ENCODE measurements around the gene SCYGR6.

SCYGR6 gene

GRCh38 chr2:227761740-227762476 lies 37.4 kb upstream of the SCYGR6 start (continued):
- TF ChIP-seq AEBP2 (tag by site-specific recombination; IDR thresholded peaks at IDR 0.05; ENCODE audit: borderline replicate concordance) (no peak), ZNF585B (tag by site-specific recombination; IDR thresholded peaks at IDR 0.05) (no peak), ZBTB48 (tag by site-specific recombination; IDR thresholded peaks at IDR 0.05) (no peak), ZNF274 (IDR thresholded peaks at IDR 0.05; ENCODE audit: low read length) (no peak), ZNF274 (tag by site-specific recombination; IDR thresholded peaks at IDR 0.05; ENCODE audit: borderline replicate concordance) (no peak), ZNF645 (tag by site-specific recombination; IDR thresholded peaks at IDR 0.05) (no peak)

GRCh38 chr2:227759411-227760118 lies 35.0 kb upstream of the SCYGR6 start:
- 0 out of 2 replicates have a peak, but pooled peaks cover 2% of the 10 kb centered on the region for H3K4me1 ChIP-seq (ENCODE audit: control insufficient read depth, insufficient read depth, low read length)
- H3K4me3 ChIP-seq (ENCODE audit: low read depth, low read length), result no peak overlapping the region
- H3K9me3 ChIP-seq (ENCODE audit: control insufficient read depth, insufficient read depth, low read depth, low read length), result no peaks in the 10 kb centered on the region
- H3K36me3 ChIP-seq (ENCODE audit: control insufficient read depth in 2 of 2, insufficient read depth in 1 of 2, low read length in 2 of 2), result no peaks in the 10 kb centered on the region
- ChIA-PET POLR2A (no interaction called here), CTCF (interaction anchor here (0.6 kb wide), 2 partner anchors 72 to 100 kb away, joined by 4 to 6 read pairs; no protein-coding TSS in a partner anchor)
- no peak overlapping the region for H3K27ac ChIP-seq (ENCODE audit: extremely low read depth, low read depth, low read length)
- no peak for TF ChIP-seq ZNF701 (tag by site-specific recombination; IDR thresholded peaks at IDR 0.05)
- no peak for TF ChIP-seq AEBP2 (tag by site-specific recombination; IDR thresholded peaks at IDR 0.05; ENCODE audit: borderline replicate concordance)
- no peak for TF ChIP-seq RBAK (tag by site-specific recombination; IDR thresholded peaks at IDR 0.05)
- no peak for TF ChIP-seq ZNF2 (tag by site-specific recombination; IDR thresholded peaks at IDR 0.05)
- TF ChIP-seq ZNF449 (tag by site-specific recombination; IDR thresholded peaks at IDR 0.05), result no peak
- no peak for TF ChIP-seq ZNF169 (tag by site-specific recombination; IDR thresholded peaks at IDR 0.05)
- TF ChIP-seq ZFHX2 (tag by site-specific recombination; conservative IDR thresholded peaks at IDR 0.05), result no peak
- TF ChIP-seq GLIS2 (tag by site-specific recombination; IDR thresholded peaks at IDR 0.05), result no peak
- TF ChIP-seq ZNF510 (tag by site-specific recombination; IDR thresholded peaks at IDR 0.05; ENCODE audit: insufficient replicate concordance), result no peak
- no peak for TF ChIP-seq ZNF362 (tag by site-specific recombination; IDR thresholded peaks at IDR 0.05)
- no peak for TF ChIP-seq ZNF514 (tag by site-specific recombination; IDR thresholded peaks at IDR 0.05)
- no peak for TF ChIP-seq BCL6B (tag by site-specific recombination; IDR thresholded peaks at IDR 0.05)
- no peak for TF ChIP-seq MEIS1 (CRISPR knock-in tag; IDR thresholded peaks at IDR 0.05; ENCODE audit: borderline replicate concordance)
- TF ChIP-seq BCL11A (tag by site-specific recombination; IDR thresholded peaks at IDR 0.05; ENCODE audit: low read depth), result no peak
- TF ChIP-seq REST (tag by site-specific recombination; IDR thresholded peaks at IDR 0.05), result no peak
- TF ChIP-seq ZNF248 (tag by site-specific recombination; IDR thresholded peaks at IDR 0.05), result no peak
- no peak for TF ChIP-seq REPIN1 (tag by site-specific recombination; IDR thresholded peaks at IDR 0.05; ENCODE audit: low read depth)
